ENCODE data around the gene KIAA1328.

The KIAA1328 gene

GRCh38 chr18:37179384-37179783, 350.5 kb downstream of the KIAA1328 start:
- no peak for DNase-seq
- TF ChIP-seq POLR2A (IDR thresholded peaks at IDR 0.05; ENCODE audit: low read length) (no peak), GATA1 (IDR thresholded peaks at IDR 0.05; ENCODE audit: low read depth, low read length) (no peak)

- DNase-seq = no peak
- TF ChIP-seq POLR2A (IDR thresholded peaks at IDR 0.05; ENCODE audit: low read length) (no peak), GATA1 (IDR thresholded peaks at IDR 0.05; ENCODE audit: low read depth, low read length) (no peak)
Observed at GRCh38 chr18:37180086-37180485, 351.2 kb downstream of the KIAA1328 start.

GRCh38 chr18:37182340-37183135, 353.6 kb downstream of the KIAA1328 start:
- DNase-seq = no peak

GRCh38 chr18:37184209-37184868, 355.4 kb downstream of the KIAA1328 start:
- TF ChIP-seq POLR2A (IDR thresholded peaks at IDR 0.05; ENCODE audit: low read length) (no peak), GATA1 (IDR thresholded peaks at IDR 0.05; ENCODE audit: low read depth, low read length) (no peak)
- no peak for DNase-seq

More at GRCh38 chr18:37182340-37183135, 353.6 kb downstream of the KIAA1328 start:
- TF ChIP-seq GATA1 (IDR thresholded peaks at IDR 0.05; ENCODE audit: low read depth, low read length) (no peak), POLR2A (IDR thresholded peaks at IDR 0.05; ENCODE audit: low read length) (no peak)

GRCh38 chr18:37188016-37188791, 359.3 kb downstream of the KIAA1328 start:
- no peak for DNase-seq
- no peak for TF ChIP-seq POLR2A (IDR thresholded peaks at IDR 0.05; ENCODE audit: low read length)
- no peak for TF ChIP-seq GATA1 (IDR thresholded peaks at IDR 0.05; ENCODE audit: low read depth, low read length)

- no peak for DNase-seq
- TF ChIP-seq POLR2A (IDR thresholded peaks at IDR 0.05; ENCODE audit: low read length) (no peak), GATA1 (IDR thresholded peaks at IDR 0.05; ENCODE audit: low read depth, low read length) (no peak)
Observed at GRCh38 chr18:37199741-37200140, 370.8 kb downstream of the KIAA1328 start.

- no peak for TF ChIP-seq POLR2A (IDR thresholded peaks at IDR 0.05; ENCODE audit: low read length)
Observed at GRCh38 chr18:37207343-37207742, 378.4 kb downstream of the KIAA1328 start.

GRCh38 chr18:37210781-37211180, 381.9 kb downstream of the KIAA1328 start:
- TF ChIP-seq GATA1 (IDR thresholded peaks at IDR 0.05; ENCODE audit: low read depth, low read length) = no peak
- TF ChIP-seq POLR2A (IDR thresholded peaks at IDR 0.05; ENCODE audit: low read length) = no peak

More at GRCh38 chr18:37207343-37207742, 378.4 kb downstream of the KIAA1328 start:
- no peak for DNase-seq

GRCh38 chr18:37218022-37218590, 389.2 kb downstream of the KIAA1328 start:
- TF ChIP-seq POLR2A (IDR thresholded peaks at IDR 0.05; ENCODE audit: low read length) (no peak), GATA1 (IDR thresholded peaks at IDR 0.05; ENCODE audit: low read depth, low read length) (no peak)
- no peak for DNase-seq

More at GRCh38 chr18:37210781-37211180, 381.9 kb downstream of the KIAA1328 start:
- no peak for DNase-seq

GRCh38 chr18:37219257-37219656, 390.3 kb downstream of the KIAA1328 start:
- TF ChIP-seq POLR2A (IDR thresholded peaks at IDR 0.05; ENCODE audit: low read length) (no peak), GATA1 (IDR thresholded peaks at IDR 0.05; ENCODE audit: low read depth, low read length) (no peak)
- DNase-seq = no peak

GRCh38 chr18:37222354-37222998, 393.5 kb downstream of the KIAA1328 start:
- TF ChIP-seq POLR2A (IDR thresholded peaks at IDR 0.05; ENCODE audit: low read length) (no peak), GATA1 (IDR thresholded peaks at IDR 0.05; ENCODE audit: low read depth, low read length) (no peak)
- no peak for DNase-seq

- no peak for DNase-seq
- TF ChIP-seq GATA1 (IDR thresholded peaks at IDR 0.05; ENCODE audit: low read depth, low read length) = no peak
- TF ChIP-seq POLR2A (IDR thresholded peaks at IDR 0.05; ENCODE audit: low read length) = no peak
Observed at GRCh38 chr18:37222999-37223378, 394.1 kb downstream of the KIAA1328 start.

- DNase-seq = no peak
- no peak for TF ChIP-seq POLR2A (IDR thresholded peaks at IDR 0.05; ENCODE audit: low read length)
- no peak for TF ChIP-seq GATA1 (IDR thresholded peaks at IDR 0.05; ENCODE audit: low read depth, low read length)
Observed at GRCh38 chr18:37225279-37225678, 396.4 kb downstream of the KIAA1328 start.

All from erythroblast (primary cell).